ENCODE measurements around the gene GSTA4. TPM values are rescaled to one million over a fixed set of nuclear protein-coding genes. Genes with fewer than 3 reads are reported as not detected.

The GSTA4 gene
- total RNA-seq, 1 experiment from 2014 or later, result 3.9 TPM

GRCh38 chr6:52976149-52976548 lies 18.9 kb downstream of the GSTA4 start:
- in situ Hi-C loops (cut with HindIII; ENCODE audit: low pct_unique_long_range_greater_than_20kb, low sequenced_read_pairs), result no loop called here
- ATAC-seq, result no peak

GRCh38 chr6:52975580-52975979 lies 19.5 kb downstream of the GSTA4 start:
- CTCF ChIA-PET, result no interaction called here
- H3K9me3 ChIP-seq (ENCODE audit: control insufficient read depth, insufficient read depth, low read depth, low read length), result no peaks in the 10 kb centered on the region
- no peaks in the 10 kb centered on the region for H3K36me3 ChIP-seq (ENCODE audit: control insufficient read depth, insufficient read depth, low read length)
- intact Hi-C loops (cut with micrococcal nuclease; ENCODE audit: unreplicated experiment), result no loop called here
- no peaks in the 10 kb centered on the region for H3K27me3 ChIP-seq (ENCODE audit: control insufficient read depth, insufficient read depth, low read length)
- POLR2A ChIA-PET, result interaction anchor here (0.5 kb wide), 1 partner anchor 1810 kb away, joined by 3 read pairs; no protein-coding TSS in a partner anchor
- no peak overlapping the region for H3K27ac ChIP-seq (ENCODE audit: low read length)
- no peaks in the 10 kb centered on the region for H3K4me1 ChIP-seq (ENCODE audit: control insufficient read depth, insufficient read depth, low read length)
- TF ChIP-seq CTCF (IDR thresholded peaks at IDR 0.05), result no peak; the same call in 1 of the 2 replicates
- TF ChIP-seq SIN3A (IDR thresholded peaks at IDR 0.05; ENCODE audit: borderline replicate concordance, insufficient read depth, low read depth, low read length), result no peak
- TF ChIP-seq POLR2AphosphoS5 (IDR thresholded peaks at IDR 0.05; ENCODE audit: low read depth, low read length), result no peak
- TF ChIP-seq TCF7L2 (IDR thresholded peaks at IDR 0.05; ENCODE audit: low read depth, low read length), result no peak
- no peak for TF ChIP-seq REST (IDR thresholded peaks at IDR 0.05; ENCODE audit: insufficient read depth in 1 of 2, low read depth in 2 of 2, low read length in 1 of 2)
- DNase-seq (ENCODE audit: low read depth, low spot score) (no peak), ATAC-seq (no peak)
- no TSS peak for BruUV-seq (replicated peaks)
- in situ Hi-C loops (cut with HindIII; ENCODE audit: low pct_unique_long_range_greater_than_20kb, low sequenced_read_pairs), result no loop called here
- H3K4me3 ChIP-seq (ENCODE audit: low read depth in 2 of 2, low read length in 2 of 2), result no peak overlapping the region

More at GRCh38 chr6:52976149-52976548, 18.9 kb downstream of the GSTA4 start:
- DNase-seq (ENCODE audit: low read depth, low spot score), result no peak
- no peaks in the 10 kb centered on the region for H3K36me3 ChIP-seq (ENCODE audit: control insufficient read depth, insufficient read depth, low read length)
- ChIA-PET POLR2A (interaction anchor here (0.5 kb wide), 1 partner anchor 1810 kb away, joined by 3 read pairs; no protein-coding TSS in a partner anchor), CTCF (no interaction called here)
- no peak overlapping the region for H3K27ac ChIP-seq (ENCODE audit: low read length)
- TF ChIP-seq POLR2AphosphoS5 (IDR thresholded peaks at IDR 0.05; ENCODE audit: low read depth, low read length) (no peak), REST (IDR thresholded peaks at IDR 0.05; ENCODE audit: insufficient read depth in 1 of 2, low read depth in 2 of 2, low read length in 1 of 2) (no peak), TCF7L2 (IDR thresholded peaks at IDR 0.05; ENCODE audit: low read depth, low read length) (no peak), SIN3A (IDR thresholded peaks at IDR 0.05; ENCODE audit: borderline replicate concordance, insufficient read depth, low read depth, low read length) (no peak), CTCF (IDR thresholded peaks at IDR 0.05) (no peak)
- intact Hi-C loops (cut with micrococcal nuclease; ENCODE audit: unreplicated experiment), result no loop called here
- H3K4me1 ChIP-seq (ENCODE audit: control insufficient read depth, insufficient read depth, low read length), result no peaks in the 10 kb centered on the region
- no TSS peak for BruUV-seq (replicated peaks)
- no peaks in the 10 kb centered on the region for H3K27me3 ChIP-seq (ENCODE audit: control insufficient read depth, insufficient read depth, low read length)
- H3K9me3 ChIP-seq (ENCODE audit: control insufficient read depth, insufficient read depth, low read depth, low read length), result no peaks in the 10 kb centered on the region
- H3K4me3 ChIP-seq (ENCODE audit: low read depth in 2 of 2, low read length in 2 of 2), result no peak overlapping the region

Measured in Panc1 (cell line).